DOHH2 (cell line): Measurements from ENCODE around the gene CPLX1.

Experiments used
- H3F3A ChIP-seq: fragments of 200-600 bp; sonication (generic), shearing (Covaris generic); 2 replicates; pipeline ENCODE4 v1.6.0; 2016; ENCODE audit warnings: antibody characterized with exemption, mild to moderate bottlenecking; ENCODE audit not compliant: control insufficient read depth, insufficient read depth
- H3K27ac ChIP-seq: fragments of 200-600 bp; sonication (generic); 2 replicates; pipeline ENCODE4 v1.5.1; 2014; ENCODE audit warnings: low read depth, mild to moderate bottlenecking, low read length, moderate library complexity
- H3K27me3 ChIP-seq: fragments of 200-600 bp; sonication (generic); 2 replicates; pipeline ENCODE4 v1.6.1; 2014; ENCODE audit warnings: mild to moderate bottlenecking, low read length, mixed read lengths; ENCODE audit not compliant: control insufficient read depth
- H3K36me3 ChIP-seq: fragments of 200-600 bp; sonication (generic); 2 replicates; pipeline ENCODE4 v1.6.1; 2014; ENCODE audit warnings: mild to moderate bottlenecking, low read length, moderate library complexity, mixed read lengths; ENCODE audit not compliant: control insufficient read depth
- H3K4me1 ChIP-seq: fragments of 200-600 bp; sonication (generic); 2 replicates; pipeline ENCODE4 v1.6.1; 2014; ENCODE audit warnings: mild to moderate bottlenecking, low read length, mixed read lengths; ENCODE audit not compliant: control insufficient read depth
- H3K4me2 ChIP-seq: fragments of 200-600 bp; sonication (generic); 2 replicates; pipeline ENCODE4 v1.6.0; 2014; ENCODE audit warnings: mild to moderate bottlenecking, low read length, moderate library complexity
- H3K4me3 ChIP-seq: fragments of 200-600 bp; sonication (generic); 2 replicates; pipeline ENCODE4 v1.5.1; 2014; ENCODE audit warnings: mild to moderate bottlenecking, low read length, mixed read lengths
- H3K79me2 ChIP-seq: fragments of 200-600 bp; sonication (generic); 2 replicates; pipeline ENCODE4 v1.6.1; 2014; ENCODE audit warnings: mild to moderate bottlenecking, low read length, mixed read lengths; ENCODE audit not compliant: control insufficient read depth
- H3K9me2 ChIP-seq: fragments of 200-600 bp; sonication (generic); replicated peaks from 2 replicates; pipeline ENCODE4 v1.6.1; 2014; ENCODE audit warnings: mild to moderate bottlenecking, low read length, mixed read lengths; ENCODE audit not compliant: control insufficient read depth
- H3K9me3 ChIP-seq: fragments of 200-600 bp; sonication (generic); 2 replicates; pipeline ENCODE4 v1.6.1; 2014; ENCODE audit warnings: antibody characterized with exemption, low read length, mixed read lengths; ENCODE audit not compliant: control insufficient read depth, insufficient read depth
- H4K20me1 ChIP-seq: fragments of 200-600 bp; sonication (generic); 2 replicates; pipeline ENCODE4 v1.6.0; 2014; ENCODE audit warnings: low read depth, mild to moderate bottlenecking, antibody characterized with exemption, low read length, moderate library complexity; ENCODE audit not compliant: control insufficient read depth, insufficient read depth
- CTCF ChIP-seq: fragments of 200-600 bp; sonication (generic); IDR thresholded peaks from one replicate; pipeline ENCODE4 v1.5.1; 2014; ENCODE audit warnings: antibody characterized with exemption, mild to moderate bottlenecking, low read depth, low read length; ENCODE audit not compliant: poor library complexity, severe bottlenecking
- EZH2phosphoT487 ChIP-seq: fragments of 200-600 bp; sonication (generic); IDR thresholded peaks from 2 replicates; pipeline ENCODE4 v1.6.1; 2017; ENCODE audit warnings: borderline replicate concordance, mild to moderate bottlenecking, antibody characterized with exemption, low read length, moderate library complexity, mixed read lengths

CPLX1 gene

DNA sequence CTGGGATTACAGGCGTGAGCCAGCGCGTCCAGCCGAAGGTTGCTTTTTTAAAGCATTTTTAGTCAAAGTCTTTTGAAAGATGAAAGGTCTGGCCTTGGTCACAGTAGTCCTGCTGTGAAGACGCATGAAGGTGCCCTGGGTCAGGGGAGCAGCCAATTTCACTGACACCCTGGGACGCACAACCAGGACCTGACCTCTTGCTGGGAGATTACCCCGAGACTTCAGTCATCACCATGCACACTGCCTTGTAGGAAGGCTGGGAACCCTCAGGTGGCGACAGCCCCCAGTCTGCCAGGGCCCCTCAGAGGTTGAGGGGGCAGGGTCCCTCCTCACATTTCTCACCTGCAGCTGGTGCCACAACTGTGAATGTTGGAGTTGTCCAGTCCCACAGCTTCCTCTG, 53.2 kb downstream of the CPLX1 start:
- H3K4me1 ChIP-seq = no peaks in the 10 kb centered on the region
- no peaks in the 10 kb centered on the region for H3K9me2 ChIP-seq
- peaks cover 26% of the 10 kb centered on the region for H3F3A ChIP-seq
- H3K79me2 ChIP-seq = peaks cover 96% of the 10 kb centered on the region
- H3K27me3 ChIP-seq = no peaks in the 10 kb centered on the region
- H3K4me2 ChIP-seq = no peak overlapping the region
- H3K36me3 ChIP-seq = peaks cover 88% of the 10 kb centered on the region
- no peak overlapping the region for H3K27ac ChIP-seq
- no peaks in the 10 kb centered on the region for H3K9me3 ChIP-seq
- TF ChIP-seq EZH2phosphoT487 (no peak), CTCF (no peak)
- H4K20me1 ChIP-seq = peaks cover 9% of the 10 kb centered on the region; the same call in 1 of the 2 replicates
- H3K4me3 ChIP-seq = no peak overlapping the region

- Histone ChIP-seq H3K9me3 (no peaks in the 10 kb centered on the region), H3K9me2 (no peaks in the 10 kb centered on the region), H3K27me3 (no peaks in the 10 kb centered on the region), H3K4me2 (no peak overlapping the region), H3K36me3 (peaks cover 88% of the 10 kb centered on the region), H3K4me1 (no peaks in the 10 kb centered on the region), H4K20me1 (peaks cover 9% of the 10 kb centered on the region; the same call in 1 of the 2 replicates), H3K27ac (no peak overlapping the region), H3F3A (peaks cover 27% of the 10 kb centered on the region), H3K4me3 (no peak overlapping the region), H3K79me2 (peaks cover 91% of the 10 kb centered on the region)
- TF ChIP-seq EZH2phosphoT487 (no peak), CTCF (no peak)
Measured at GRCh38 chr4:772118-772517, 53.8 kb downstream of the CPLX1 start.

DNA sequence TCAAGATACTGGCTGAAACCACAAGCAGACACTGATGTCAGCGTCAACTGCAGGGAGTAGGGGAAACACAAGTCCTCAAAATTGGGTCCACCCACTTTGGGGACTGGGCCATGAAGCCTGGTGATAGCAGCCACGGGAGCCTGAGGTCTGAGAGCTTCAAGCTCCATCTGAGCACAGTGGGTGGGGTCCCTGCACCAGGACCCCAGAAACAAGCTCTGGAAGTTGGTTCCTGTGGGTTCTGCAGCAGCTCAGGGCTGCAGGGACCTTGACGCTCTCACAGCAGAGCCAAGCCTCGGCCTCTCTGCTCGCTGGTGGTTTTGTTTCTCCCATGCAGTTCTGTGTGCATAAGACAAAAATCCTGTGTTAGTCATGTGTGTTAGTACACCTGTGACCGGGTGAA, 54.5 kb downstream of the CPLX1 start:
- no peak for TF ChIP-seq CTCF
- no peak for TF ChIP-seq EZH2phosphoT487
- H3K4me3 ChIP-seq = no peak overlapping the region
- H4K20me1 ChIP-seq = peaks cover 9% of the 10 kb centered on the region; the same call in 1 of the 2 replicates
- no peak overlapping the region for H3K4me2 ChIP-seq
- H3F3A ChIP-seq = peaks cover 29% of the 10 kb centered on the region
- no peaks in the 10 kb centered on the region for H3K9me3 ChIP-seq
- H3K27me3 ChIP-seq = no peaks in the 10 kb centered on the region
- no peak overlapping the region for H3K27ac ChIP-seq
- no peaks in the 10 kb centered on the region for H3K9me2 ChIP-seq
- H3K79me2 ChIP-seq = peaks cover 85% of the 10 kb centered on the region
- peaks cover 89% of the 10 kb centered on the region for H3K36me3 ChIP-seq
- H3K4me1 ChIP-seq = no peaks in the 10 kb centered on the region

GRCh38 chr4:770022-770421, 55.9 kb downstream of the CPLX1 start:
- peaks cover 87% of the 10 kb centered on the region for H3K36me3 ChIP-seq
- no peaks in the 10 kb centered on the region for H3K27me3 ChIP-seq
- no peak overlapping the region for H3K27ac ChIP-seq
- TF ChIP-seq EZH2phosphoT487 = no peak
- no peak for TF ChIP-seq CTCF
- H3K4me1 ChIP-seq = peaks cover 7% of the 10 kb centered on the region; the same call in 1 of the 2 replicates
- no peak overlapping the region for H3K4me3 ChIP-seq
- no peak overlapping the region for H3K4me2 ChIP-seq
- H3F3A ChIP-seq = peaks cover 35% of the 10 kb centered on the region
- H3K9me3 ChIP-seq = no peaks in the 10 kb centered on the region
- H3K79me2 ChIP-seq = peaks cover 71% of the 10 kb centered on the region
- no peaks in the 10 kb centered on the region for H3K9me2 ChIP-seq
- H4K20me1 ChIP-seq = peaks cover 9% of the 10 kb centered on the region; the same call in 1 of the 2 replicates
